Esophagus muscularis mucosa (tissue), 4 donors: ENCODE results near the gene BBIP1. TPM values are rescaled to one million over a fixed set of nuclear protein-coding genes. Genes with fewer than 3 reads are reported as not detected.

Experiments
- DNase-seq: peaks from one replicate; pipeline ENCODE4 v3.0.0-alpha.2; 2017; ENCODE audit errors: extremely low spot score
- H3K27ac ChIP-seq, 4 donors: fragments of 200-600 bp; sonication (generic); replicated peaks in 1 of 4; 1 replicate in 3 of 4; 2 replicates in 1 of 4; pipeline ENCODE4 v1.5.1; 2016 to 2019; ENCODE audit warnings: mild to moderate bottlenecking in 1 of 4
- H3K27me3 ChIP-seq, 4 donors: fragments of 200-600 bp; sonication (generic); one replicate each; pipeline versions ENCODE4 v1.5.1 to v1.6.0; 2016 to 2019
- H3K36me3 ChIP-seq, 4 donors: fragments of 200-600 bp; sonication (generic); one replicate each; pipeline ENCODE4 v1.5.1; 2016 to 2019
- H3K4me1 ChIP-seq, 4 donors: fragments of 200-600 bp; sonication (generic); one replicate each; pipeline ENCODE4 v1.5.1; 2016 to 2019
- H3K4me3 ChIP-seq, 4 donors: fragments of 200-600 bp; sonication (generic); 1 replicate in 2 of 4; 2 replicates in 2 of 4; pipeline ENCODE4 v1.5.1; 2016 to 2019; ENCODE audit warnings: mild to moderate bottlenecking in 4 of 4, moderate library complexity in 1 of 4
- H3K9me3 ChIP-seq, 4 donors: fragments of 200-600 bp; sonication (generic); 1 replicate in 3 of 4; 2 replicates in 1 of 4; pipeline ENCODE4 v1.5.1; 2016 to 2019
- CTCF ChIP-seq, 3 experiments: fragments of 200-600 bp in 2 of 3; fragments of 450-650 bp in 1 of 3; sonication (generic) in 2 of 3; IDR thresholded peaks; one replicate each; pipeline ENCODE4 v1.5.1; 2017 to 2019; ENCODE audit warnings: antibody characterized with exemption in 3 of 3, mild to moderate bottlenecking in 2 of 3, moderate library complexity in 1 of 3
- EP300 ChIP-seq: sonication (generic); formaldehyde crosslinking; IDR thresholded peaks from one replicate; pipeline ENCODE4 v1.6.1; 2017; ENCODE audit warnings: antibody characterized with exemption
- POLR2A ChIP-seq: fragments of 450-650 bp; IDR thresholded peaks from one replicate; pipeline ENCODE4 v1.6.1; 2017; ENCODE audit warnings: antibody characterized with exemption, moderate library complexity, mild to moderate bottlenecking, low read depth
- POLR2AphosphoS5 ChIP-seq, 2 donors: sonication (generic); formaldehyde crosslinking; IDR thresholded peaks; one replicate each; pipeline ENCODE4 v1.6.1; 2017; ENCODE audit warnings: antibody characterized with exemption in 2 of 2
- WGBS: methylation state at CpG from one replicate; pipeline ENCODE4 v1.1.5; 2018; 5-methylcytosine and 5-hydroxymethylcytosine counted together
- intact Hi-C: fragments of 100-400 bp; cut with DNase I; formaldehyde crosslinking; loops from one replicate; pipeline ENCODE4 v1.15.1; 2023
- total RNA-seq, 4 donors: library from RNA; depleted of rRNA; stranded (reverse); fragments of >200 nt; gene quantifications; one replicate each; pipeline versions ENCODE4 v1.1.0 to v1.2.1, GENCODE V29; 2016

Gene BBIP1
- total RNA-seq, 4 donors from 2014 or later, result 17.6 to 29.5 (median 27.0) TPM

DNA sequence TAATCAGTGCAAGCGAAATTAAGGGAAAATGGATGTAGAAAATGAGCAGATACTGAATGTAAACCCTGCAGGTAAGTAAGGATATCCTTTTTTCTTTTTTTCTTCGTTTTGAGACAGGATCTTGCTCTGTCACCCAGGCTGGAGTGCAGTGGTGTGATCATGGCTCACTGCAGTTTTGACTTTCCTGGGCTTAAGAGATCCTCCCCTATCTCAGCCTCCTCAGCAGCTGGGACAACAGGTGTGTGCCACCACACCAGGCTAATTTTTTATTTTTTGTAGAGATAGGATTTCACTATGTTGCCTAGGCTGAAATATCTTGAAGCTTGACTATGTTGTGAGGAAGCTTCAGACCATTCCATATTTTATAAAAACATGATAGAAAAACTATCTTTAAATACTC lies 43.0 kb downstream of the BBIP1 start:
- Histone ChIP-seq H3K36me3 (peaks cover 0 to 22% (median 9%) of the 10 kb centered on the region in 4 donors), H3K27ac (no peak overlapping the region), H3K4me3 (no peak overlapping the region), H3K4me1 (peaks cover 13 to 69% (median 66%) of the 10 kb centered on the region in 4 donors), H3K27me3 (no peaks in the 10 kb centered on the region), H3K9me3 (no peaks in the 10 kb centered on the region)
- WGBS, result 81% methylated on average over 2 of the region's 2 CpGs
- DNase-seq, result no peak
- TF ChIP-seq EP300 (no peak), POLR2AphosphoS5 (IDR thresholded peaks at IDR 0.05) (no peak), POLR2A (no peak), CTCF (IDR thresholded peaks at IDR 0.05) (no peak)
- intact Hi-C loops, result no loop called here

GRCh38 chr10:110873951-110874350 lies 45.0 kb downstream of the BBIP1 start:
- intact Hi-C loops, result loop anchor here (5.0 kb wide), 3 partner anchors 43 to 72 kb away; partner anchors contain the start of genes BBIP1 and SHOC2
- H3K4me1 ChIP-seq, result peaks cover 18 to 54% (median 52%) of the 10 kb centered on the region in 4 donors
- 49% methylated on average over 2 of the region's 2 CpGs for WGBS

GRCh38 chr10:110872984-110873923 lies 45.7 kb downstream of the BBIP1 start:
- no peaks in the 10 kb centered on the region for H3K9me3 ChIP-seq
- H3K4me1 ChIP-seq, result peaks cover 18 to 51% (median 50%) of the 10 kb centered on the region in 4 donors
- peak overlapping the region; percentile 96 to 100 (median 99) for H3K4me3 ChIP-seq
- H3K36me3 ChIP-seq, result peaks cover 0 to 15% (median 7%) of the 10 kb centered on the region in 4 donors
- WGBS, result 2% methylated on average over 16 of the region's 16 CpGs
- H3K27me3 ChIP-seq, result no peaks in the 10 kb centered on the region
- DNase-seq, result no peak
- H3K27ac ChIP-seq, result peak overlapping the region; percentile 97 to 100 (median 99)
- TF ChIP-seq POLR2AphosphoS5 (IDR thresholded peaks at IDR 0.05), result no peak
- TF ChIP-seq EP300, result no peak
- no peak for TF ChIP-seq POLR2A
- TF ChIP-seq CTCF (IDR thresholded peaks at IDR 0.05), result no peak
- intact Hi-C loops, result loop anchor here (5.0 kb wide), 3 partner anchors 44 to 71 kb away; partner anchors contain the start of genes BBIP1 and SHOC2

More at GRCh38 chr10:110873951-110874350, 45.0 kb downstream of the BBIP1 start:
- Histone ChIP-seq H3K27me3 (no peaks in the 10 kb centered on the region), H3K4me3 (peak overlapping the region; percentile 96 to 100 (median 99)), H3K36me3 (peaks cover 0 to 18% (median 8%) of the 10 kb centered on the region in 4 donors), H3K27ac (peak overlapping the region in 3 of 4 donors; percentile 97 to 99 (median 99)), H3K9me3 (no peaks in the 10 kb centered on the region)
- no peak for TF ChIP-seq EP300
- no peak for TF ChIP-seq POLR2A
- TF ChIP-seq POLR2AphosphoS5 (IDR thresholded peaks at IDR 0.05), result no peak
- TF ChIP-seq CTCF (IDR thresholded peaks at IDR 0.05), result no peak
- no peak for DNase-seq

DNA sequence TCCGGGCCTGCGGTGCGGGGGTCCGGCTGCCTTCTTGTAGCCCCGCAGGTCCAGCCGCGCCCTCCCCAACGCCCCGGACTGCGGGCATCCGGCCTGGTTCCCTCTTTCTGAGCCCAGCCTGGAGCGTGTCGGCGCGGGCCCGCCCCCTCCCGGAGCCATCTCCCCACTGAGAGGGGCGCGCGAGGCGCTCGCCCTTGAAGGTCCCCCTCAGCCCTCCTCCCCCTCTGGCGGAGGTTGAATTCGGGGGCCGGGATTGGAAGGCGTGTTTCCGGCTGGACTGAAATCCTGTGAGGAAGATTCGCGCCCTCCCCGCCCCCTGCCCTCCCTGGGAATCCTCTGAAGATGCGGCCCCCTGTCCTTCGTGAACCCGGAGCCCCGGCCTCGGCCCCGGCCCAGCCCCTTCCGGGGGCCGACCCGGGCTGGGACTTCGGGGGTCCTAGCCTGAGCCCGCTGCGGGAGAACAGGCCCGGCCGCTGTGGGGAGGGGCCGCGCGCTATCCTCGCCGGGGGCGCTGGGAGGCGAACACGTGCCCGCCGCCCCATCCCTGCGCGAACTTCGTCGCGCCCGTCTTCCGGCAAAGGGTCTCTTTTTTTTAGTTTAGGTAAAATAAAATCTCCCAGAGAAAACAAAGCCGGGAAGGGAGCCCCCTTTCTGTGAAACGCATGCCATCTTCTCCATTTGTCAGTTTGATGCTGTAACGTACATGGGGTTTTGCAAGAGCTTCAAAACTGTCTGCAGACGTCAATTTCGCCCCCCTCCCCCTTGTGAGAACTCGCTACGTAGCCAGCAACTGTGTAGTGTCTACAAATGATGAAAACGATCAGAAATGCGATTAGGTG lies 46.6 kb downstream of the BBIP1 start:
- peaks cover 0 to 9% (median 3%) of the 10 kb centered on the region in 4 donors for H3K36me3 ChIP-seq
- DNase-seq, result no peak
- under 1% methylated on average over 35 of the region's 70 CpGs for WGBS
- no peaks in the 10 kb centered on the region for H3K27me3 ChIP-seq
- H3K27ac ChIP-seq, result peak overlapping the region; percentile 97 to 100 (median 99)
- no peaks in the 10 kb centered on the region for H3K9me3 ChIP-seq
- intact Hi-C loops, result loop anchor here (5.0 kb wide), 3 partner anchors 45 to 70 kb away; partner anchors contain the start of genes BBIP1 and SHOC2
- peak overlapping the region; percentile 96 to 100 (median 99) for H3K4me3 ChIP-seq
- TF ChIP-seq POLR2A, result no peak
- peak in 1 of 3 experiments; percentile 12 for TF ChIP-seq CTCF (IDR thresholded peaks at IDR 0.05)
- no peak for TF ChIP-seq EP300
- peak; percentile 46 to 73 for TF ChIP-seq POLR2AphosphoS5 (IDR thresholded peaks at IDR 0.05)
- H3K4me1 ChIP-seq, result peaks cover 18 to 45% (median 44%) of the 10 kb centered on the region in 4 donors
